HepG2 (cell line): ENCODE data around the gene ZNF839. TPM values are rescaled to one million over a fixed set of nuclear protein-coding genes. Genes with fewer than 3 reads are reported as not detected.
A peak's percentile ranks its signal among the peaks of the same experiment; 100 is the strongest.

Experiments
- AGO2 ChIP-seq: fragments of 200-400 bp; formaldehyde crosslinking; optimal IDR thresholded peaks from 2 replicates; pipeline ENCODE3; 2017; ENCODE audit warnings: mild to moderate bottlenecking, low read depth, low read length, moderate library complexity
- CHCHD3 ChIP-seq: sonication (generic); formaldehyde crosslinking; IDR thresholded peaks from 2 replicates; pipeline ENCODE4 v1.8.0; 2022; ENCODE audit warnings: mild to moderate bottlenecking, missing genetic modification reagents, moderate library complexity
- ERF ChIP-seq: IDR thresholded peaks from 2 replicates; pipeline ENCODE4 v1.6.1; 2018; ENCODE audit warnings: missing biosample characterization, missing genetic modification reagents
- FIP1L1 ChIP-seq: fragments of 200-400 bp; formaldehyde crosslinking; IDR thresholded peaks from 2 replicates; pipeline ENCODE4 v1.6.1; 2018; ENCODE audit warnings: low read depth, mild to moderate bottlenecking, low read length, moderate library complexity, borderline replicate concordance; ENCODE audit not compliant: insufficient read depth
- FOXK2 ChIP-seq: fragments of 450-650 bp; IDR thresholded peaks from 2 replicates; pipeline ENCODE4 v1.6.1; 2016
- GTF3A ChIP-seq: sonication (generic); formaldehyde crosslinking; conservative IDR thresholded peaks from 2 replicates; pipeline ENCODE4 v1.4.0; 2020; ENCODE audit warnings: mild to moderate bottlenecking, missing genetic modification reagents
- KLF6 ChIP-seq: IDR thresholded peaks from 2 replicates; pipeline ENCODE4 v1.8.0; 2016; ENCODE audit warnings: missing biosample characterization, missing genetic modification reagents
- MTERF4 ChIP-seq: sonication (generic); formaldehyde crosslinking; IDR thresholded peaks from 2 replicates; pipeline ENCODE4 v1.8.0; 2023; ENCODE audit warnings: mild to moderate bottlenecking, missing genetic modification reagents
- NFYC ChIP-seq: IDR thresholded peaks from 2 replicates; pipeline ENCODE4 v1.6.1; 2016; ENCODE audit warnings: missing genetic modification reagents, missing compliant biosample characterization
- RORA ChIP-seq: sonication (generic); formaldehyde crosslinking; IDR thresholded peaks from 2 replicates; pipeline ENCODE4 v1.5.0; 2020; ENCODE audit warnings: mild to moderate bottlenecking, missing genetic modification reagents, moderate library complexity
- SP4 ChIP-seq: sonication (generic); formaldehyde crosslinking; IDR thresholded peaks from 2 replicates; pipeline ENCODE4 v1.8.1; 2023; ENCODE audit warnings: mild to moderate bottlenecking, missing genetic modification reagents
- TAF15 ChIP-seq: fragments of 200-400 bp; formaldehyde crosslinking; IDR thresholded peaks from one replicate; pipeline ENCODE4 v1.6.1; 2018; ENCODE audit warnings: mild to moderate bottlenecking, low read depth, low read length; ENCODE audit not compliant: poor library complexity, severe bottlenecking
- TP53 ChIP-seq: sonication (generic); formaldehyde crosslinking; conservative IDR thresholded peaks from 2 replicates; pipeline ENCODE4 v1.4.0; 2020; ENCODE audit warnings: missing genetic modification reagents
- ZFY ChIP-seq: sonication (generic); formaldehyde crosslinking; IDR thresholded peaks from 2 replicates; pipeline ENCODE4 v1.4.0; 2020; ENCODE audit warnings: missing genetic modification reagents
- ZNF274 ChIP-seq: sonication (generic); formaldehyde crosslinking; IDR thresholded peaks from 2 replicates; pipeline ENCODE4 v1.5.1; 2020; ENCODE audit warnings: mild to moderate bottlenecking, missing genetic modification reagents
- ZNF709 ChIP-seq: sonication (generic); formaldehyde crosslinking; IDR thresholded peaks from 2 replicates; pipeline ENCODE4 v1.5.0; 2020; ENCODE audit warnings: mild to moderate bottlenecking, missing genetic modification reagents
- ZNF800 ChIP-seq: sonication (generic); formaldehyde crosslinking; IDR thresholded peaks from 2 replicates; pipeline ENCODE4 v1.4.0; 2020; ENCODE audit warnings: missing genetic modification reagents
- ZSCAN30 ChIP-seq: sonication (generic); formaldehyde crosslinking; IDR thresholded peaks from 2 replicates; pipeline ENCODE4 v1.5.0; 2020; ENCODE audit warnings: mild to moderate bottlenecking, missing genetic modification reagents
- polyA plus RNA-seq, 8 experiments: library from polyadenylated mRNA; depleted of rRNA in 3 of 8; stranded (reverse) in 7 of 8; unstranded in 1 of 8; fragments of >200 nt; fragmentation: Illumina TruSeq in 4 of 8; extraction: Trizol in 4 of 8; gene quantifications; 2 replicates each; pipeline versions ENCODE4 v1.2.1 to v1.2.3, GENCODE V29; 2011 to 2016; ENCODE audit warnings: low read depth in 4 of 8, missing spikeins in 1 of 8, mixed read lengths in 1 of 8; ENCODE audit not compliant: insufficient read depth in 1 of 8
- total RNA-seq, 5 experiments: library from RNA; depleted of rRNA; stranded (reverse); fragments of >200 nt; fragmentation: Illumina TruSeq; extraction: Trizol; gene quantifications; 2 replicates each; pipeline ENCODE4 v1.2.3, GENCODE V29; 2016; ENCODE audit warnings: low read depth in 1 of 5
- TF ChIP-seq, protein P1 (sequence below): IDR thresholded peaks from 2 replicates; pipeline ENCODE4 v1.6.1; 2018; ENCODE audit warnings: missing genetic modification reagents, mild to moderate bottlenecking, missing compliant biosample characterization
- TF ChIP-seq, protein P2 (sequence below): sonication (generic); formaldehyde crosslinking; IDR thresholded peaks from 2 replicates; pipeline ENCODE4 v1.4.0; 2020; ENCODE audit warnings: mild to moderate bottlenecking, low read depth, missing genetic modification reagents
- TF ChIP-seq, protein P3 (sequence below): IDR thresholded peaks from 2 replicates; pipeline ENCODE4 v1.4.0; 2020; ENCODE audit warnings: mild to moderate bottlenecking, missing genetic modification reagents

Gene ZNF839
- total and polyA plus RNA-seq, 2 of the 13 experiments (the other 11 are each of a cell fraction or from before 2014, with no cell fraction given): 11.1 to 12.8 TPM

GRCh38 chr14:102362545-102363181, 43.1 kb downstream of the ZNF839 start, which contains the start of the genes CINP and TECPR2 (continued):
- TF ChIP-seq GTF3A (CRISPR knock-in tag) (no peak), FIP1L1 (no peak), TAF15 (no peak), ZSCAN30 (no peak), ZNF274 (CRISPR knock-in tag) (0 out of 2 replicates have a peak, but pooled peaks have one; percentile 7), ZNF800 (CRISPR knock-in tag) (no peak), TP53 (no peak), CHCHD3 (CRISPR knock-in tag) (no peak), ZFY (CRISPR knock-in tag) (peak; percentile 85), NFYC (CRISPR knock-in tag) (no peak), RORA (no peak), ZNF709 (CRISPR knock-in tag) (no peak), AGO2 (no peak), FOXK2 (no peak), MTERF4 (CRISPR knock-in tag) (no peak), SP4 (CRISPR knock-in tag) (peak; percentile 41; the same call in 1 of the 2 replicates), KLF6 (peak; percentile 57; the same call in 1 of the 2 replicates), ERF (peak; percentile 68; the same call in 1 of the 2 replicates)
- TF ChIP-seq, protein P1, sequence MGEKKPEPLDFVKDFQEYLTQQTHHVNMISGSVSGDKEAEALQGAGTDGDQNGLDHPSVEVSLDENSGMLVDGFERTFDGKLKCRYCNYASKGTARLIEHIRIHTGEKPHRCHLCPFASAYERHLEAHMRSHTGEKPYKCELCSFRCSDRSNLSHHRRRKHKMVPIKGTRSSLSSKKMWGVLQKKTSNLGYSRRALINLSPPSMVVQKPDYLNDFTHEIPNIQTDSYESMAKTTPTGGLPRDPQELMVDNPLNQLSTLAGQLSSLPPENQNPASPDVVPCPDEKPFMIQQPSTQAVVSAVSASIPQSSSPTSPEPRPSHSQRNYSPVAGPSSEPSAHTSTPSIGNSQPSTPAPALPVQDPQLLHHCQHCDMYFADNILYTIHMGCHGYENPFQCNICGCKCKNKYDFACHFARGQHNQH (CRISPR knock-in tag): peak; percentile 50; the same call in 1 of the 2 replicates
- TF ChIP-seq, protein P2, sequence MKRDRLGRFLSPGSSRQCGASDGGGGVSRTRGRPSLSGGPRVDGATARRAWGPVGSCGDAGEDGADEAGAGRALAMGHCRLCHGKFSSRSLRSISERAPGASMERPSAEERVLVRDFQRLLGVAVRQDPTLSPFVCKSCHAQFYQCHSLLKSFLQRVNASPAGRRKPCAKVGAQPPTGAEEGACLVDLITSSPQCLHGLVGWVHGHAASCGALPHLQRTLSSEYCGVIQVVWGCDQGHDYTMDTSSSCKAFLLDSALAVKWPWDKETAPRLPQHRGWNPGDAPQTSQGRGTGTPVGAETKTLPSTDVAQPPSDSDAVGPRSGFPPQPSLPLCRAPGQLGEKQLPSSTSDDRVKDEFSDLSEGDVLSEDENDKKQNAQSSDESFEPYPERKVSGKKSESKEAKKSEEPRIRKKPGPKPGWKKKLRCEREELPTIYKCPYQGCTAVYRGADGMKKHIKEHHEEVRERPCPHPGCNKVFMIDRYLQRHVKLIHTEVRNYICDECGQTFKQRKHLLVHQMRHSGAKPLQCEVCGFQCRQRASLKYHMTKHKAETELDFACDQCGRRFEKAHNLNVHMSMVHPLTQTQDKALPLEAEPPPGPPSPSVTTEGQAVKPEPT: no peak
- TF ChIP-seq, protein P3, sequence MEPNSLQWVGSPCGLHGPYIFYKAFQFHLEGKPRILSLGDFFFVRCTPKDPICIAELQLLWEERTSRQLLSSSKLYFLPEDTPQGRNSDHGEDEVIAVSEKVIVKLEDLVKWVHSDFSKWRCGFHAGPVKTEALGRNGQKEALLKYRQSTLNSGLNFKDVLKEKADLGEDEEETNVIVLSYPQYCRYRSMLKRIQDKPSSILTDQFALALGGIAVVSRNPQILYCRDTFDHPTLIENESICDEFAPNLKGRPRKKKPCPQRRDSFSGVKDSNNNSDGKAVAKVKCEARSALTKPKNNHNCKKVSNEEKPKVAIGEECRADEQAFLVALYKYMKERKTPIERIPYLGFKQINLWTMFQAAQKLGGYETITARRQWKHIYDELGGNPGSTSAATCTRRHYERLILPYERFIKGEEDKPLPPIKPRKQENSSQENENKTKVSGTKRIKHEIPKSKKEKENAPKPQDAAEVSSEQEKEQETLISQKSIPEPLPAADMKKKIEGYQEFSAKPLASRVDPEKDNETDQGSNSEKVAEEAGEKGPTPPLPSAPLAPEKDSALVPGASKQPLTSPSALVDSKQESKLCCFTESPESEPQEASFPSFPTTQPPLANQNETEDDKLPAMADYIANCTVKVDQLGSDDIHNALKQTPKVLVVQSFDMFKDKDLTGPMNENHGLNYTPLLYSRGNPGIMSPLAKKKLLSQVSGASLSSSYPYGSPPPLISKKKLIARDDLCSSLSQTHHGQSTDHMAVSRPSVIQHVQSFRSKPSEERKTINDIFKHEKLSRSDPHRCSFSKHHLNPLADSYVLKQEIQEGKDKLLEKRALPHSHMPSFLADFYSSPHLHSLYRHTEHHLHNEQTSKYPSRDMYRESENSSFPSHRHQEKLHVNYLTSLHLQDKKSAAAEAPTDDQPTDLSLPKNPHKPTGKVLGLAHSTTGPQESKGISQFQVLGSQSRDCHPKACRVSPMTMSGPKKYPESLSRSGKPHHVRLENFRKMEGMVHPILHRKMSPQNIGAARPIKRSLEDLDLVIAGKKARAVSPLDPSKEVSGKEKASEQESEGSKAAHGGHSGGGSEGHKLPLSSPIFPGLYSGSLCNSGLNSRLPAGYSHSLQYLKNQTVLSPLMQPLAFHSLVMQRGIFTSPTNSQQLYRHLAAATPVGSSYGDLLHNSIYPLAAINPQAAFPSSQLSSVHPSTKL (CRISPR knock-in tag): no peak; the same call in 1 of the 2 replicates
